Mononuclear cell (primary cell): ENCODE data around the gene SP140L. TPM values are rescaled to one million over a fixed set of nuclear protein-coding genes. Genes with fewer than 3 reads are reported as not detected.

Experiments
- H3K27me3 ChIP-seq: 2 replicates; pipeline ENCODE4 v1.6.0; 2011; ENCODE audit warnings: low read length, control low read depth; ENCODE audit not compliant: insufficient read depth
- H3K4me1 ChIP-seq: 2 replicates; pipeline ENCODE4 v1.5.1; 2011; ENCODE audit warnings: mild to moderate bottlenecking, low read length, control low read depth; ENCODE audit not compliant: insufficient read depth
- H3K4me3 ChIP-seq: 2 replicates; pipeline ENCODE4 v1.5.1; 2011; ENCODE audit warnings: mild to moderate bottlenecking, low read length, moderate library complexity
- H3K9me3 ChIP-seq: 2 replicates; pipeline ENCODE4 v1.5.1; 2011; ENCODE audit warnings: low read depth, mild to moderate bottlenecking, control low read depth, low read length
- total RNA-seq: library from RNA; depleted of rRNA; stranded (reverse); fragments of >200 nt; gene quantifications from one replicate; pipeline ENCODE4 v1.2.3, GENCODE V29; 2012

SP140L gene
- total RNA-seq, 1 donor: 53.8 TPM

DNA sequence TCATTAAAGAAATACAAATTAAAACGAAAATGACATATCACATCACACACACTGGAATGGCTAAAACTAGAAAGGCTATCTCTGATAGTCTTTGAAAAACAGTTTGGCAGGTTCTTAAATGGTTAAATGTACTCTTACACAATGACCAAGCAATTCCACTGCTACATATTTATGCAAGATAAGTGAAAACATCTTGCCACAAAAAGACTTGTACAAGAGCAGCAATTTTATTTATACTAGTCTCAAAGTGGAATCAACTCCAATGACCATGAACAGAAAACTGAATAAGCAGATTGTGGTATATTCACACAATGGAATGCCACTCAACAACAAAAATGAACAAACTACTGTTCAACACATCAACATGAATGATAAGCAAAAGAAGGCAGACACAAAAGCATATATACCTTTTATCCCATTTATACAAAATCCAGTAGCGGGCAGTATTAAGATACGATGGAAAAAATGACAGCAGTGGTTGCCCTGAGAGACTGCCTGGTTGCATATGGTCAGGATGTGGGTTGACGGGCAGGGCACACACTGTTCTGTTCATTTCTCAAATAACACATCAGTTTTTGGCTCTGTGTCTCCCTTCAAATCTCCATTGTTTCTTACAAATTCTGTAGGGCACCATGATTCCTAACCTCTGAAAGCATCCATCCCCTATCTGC lies 114.4 kb downstream of the SP140L start:
- Histone ChIP-seq H3K4me1 (peaks cover 38% of the 10 kb centered on the region), H3K9me3 (peaks cover 5% of the 10 kb centered on the region), H3K4me3 (no peak overlapping the region), H3K27me3 (no peaks in the 10 kb centered on the region)

GRCh38 chr2:230443541-230443940 lies 116.5 kb downstream of the SP140L start:
- Histone ChIP-seq H3K4me1 (peaks cover 60% of the 10 kb centered on the region), H3K4me3 (no peak overlapping the region), H3K27me3 (no peaks in the 10 kb centered on the region), H3K9me3 (no peaks in the 10 kb centered on the region)

DNA sequence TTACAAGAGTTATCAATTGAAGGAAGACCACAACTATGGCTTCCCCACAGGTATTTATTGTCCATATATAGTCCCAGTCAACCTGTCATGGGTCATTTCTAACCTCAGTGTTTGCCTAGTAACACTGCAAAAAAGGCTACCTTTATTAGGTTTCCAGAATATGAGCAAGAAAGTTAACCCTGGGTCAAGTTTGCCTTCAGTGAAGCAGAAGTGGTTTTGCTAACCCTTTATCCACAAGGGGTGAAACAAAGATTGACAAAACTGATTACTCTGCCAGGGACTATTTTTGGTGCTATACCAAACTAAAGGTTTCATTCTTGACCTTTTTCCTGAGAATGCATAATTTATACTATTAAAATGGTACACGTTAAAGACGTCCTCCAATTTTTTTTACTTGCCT lies 117.8 kb downstream of the SP140L start:
- Histone ChIP-seq H3K4me3 (no peak overlapping the region), H3K4me1 (peaks cover 61% of the 10 kb centered on the region), H3K27me3 (no peaks in the 10 kb centered on the region), H3K9me3 (no peaks in the 10 kb centered on the region)

GRCh38 chr2:230447036-230447435 lies 120.0 kb downstream of the SP140L start:
- H3K4me1 ChIP-seq: peaks cover 55% of the 10 kb centered on the region
- H3K27me3 ChIP-seq: no peaks in the 10 kb centered on the region
- H3K9me3 ChIP-seq: no peaks in the 10 kb centered on the region
- no peak overlapping the region for H3K4me3 ChIP-seq

GRCh38 chr2:230447455-230448451 lies 120.8 kb downstream of the SP140L start:
- peaks cover 57% of the 10 kb centered on the region for H3K4me1 ChIP-seq
- H3K27me3 ChIP-seq: no peaks in the 10 kb centered on the region
- peaks cover 4% of the 10 kb centered on the region for H3K9me3 ChIP-seq
- H3K4me3 ChIP-seq: no peak overlapping the region

DNA sequence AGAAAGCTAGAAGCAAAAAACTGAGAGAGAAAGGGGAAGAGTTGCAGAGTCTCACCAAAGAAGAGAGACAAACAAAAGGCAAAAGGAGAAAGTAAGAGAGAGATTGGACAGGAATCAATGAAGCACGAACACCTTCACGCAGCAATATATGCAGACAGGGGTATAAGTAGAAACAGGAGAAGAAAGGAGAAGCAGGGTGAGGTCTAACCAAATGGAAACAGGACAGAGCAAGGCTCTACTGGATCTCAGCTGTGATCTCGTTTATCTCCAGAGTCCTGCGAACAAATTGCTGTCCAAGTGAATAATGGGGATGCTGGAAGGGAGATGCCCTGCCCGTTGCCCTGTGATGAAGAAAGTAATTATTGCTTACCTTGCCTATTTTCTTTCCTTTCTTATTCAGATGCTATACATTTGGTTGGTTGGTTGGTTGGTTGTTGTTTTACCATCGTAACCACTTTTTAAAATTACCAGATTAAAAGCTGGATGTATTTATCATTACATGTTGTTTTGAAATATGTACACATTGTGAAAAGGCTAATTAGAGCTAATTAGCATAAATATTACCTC lies 123.0 kb downstream of the SP140L start:
- peaks cover 51% of the 10 kb centered on the region for H3K4me1 ChIP-seq
- H3K4me3 ChIP-seq: no peak overlapping the region
- H3K27me3 ChIP-seq: no peaks in the 10 kb centered on the region
- H3K9me3 ChIP-seq: peaks cover 10% of the 10 kb centered on the region

DNA sequence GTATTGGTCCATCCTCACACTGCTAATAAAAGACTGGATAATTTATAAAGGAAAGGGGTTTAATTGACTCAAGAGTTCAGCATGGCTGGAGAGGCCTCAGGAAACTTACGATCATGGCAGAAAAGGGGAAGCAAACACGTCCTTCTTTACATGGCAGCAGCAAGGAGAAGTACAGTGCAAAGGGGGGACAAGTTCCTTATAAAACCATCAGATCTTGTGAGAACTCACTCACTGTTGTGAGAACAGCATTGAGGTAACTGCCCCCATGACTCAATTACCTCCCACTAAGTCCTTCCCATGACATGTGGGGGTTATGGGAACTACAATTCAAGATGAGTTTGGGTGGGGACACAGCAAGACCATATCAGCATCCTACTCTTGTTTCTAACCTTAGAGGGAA lies 126.0 kb downstream of the SP140L start:
- no peak overlapping the region for H3K4me3 ChIP-seq
- no peaks in the 10 kb centered on the region for H3K27me3 ChIP-seq
- H3K4me1 ChIP-seq: peaks cover 55% of the 10 kb centered on the region
- peaks cover 17% of the 10 kb centered on the region for H3K9me3 ChIP-seq

Other genes with a start within 250 kb of the SP140L start
- gene SP110, start 107.2 kb upstream of the SP140L start, total RNA-seq: 68.1 TPM
- gene SP140, start 101.5 kb upstream of the SP140L start, total RNA-seq: 96.6 TPM
- gene SP100, start 89.0 kb downstream of the SP140L start, total RNA-seq: 252 TPM